Measurements from ENCODE around the gene MSRB3.
"Not testable (repeated sequence)": the region's sequence is repeated elsewhere in the genome, so short reads cannot be mapped to it uniquely, and the experiment has no call there.

Gene MSRB3

GRCh38 chr12:65407388-65408149 is 129.1 kb downstream of the MSRB3 start:
- no peak for DNase-seq

GRCh38 chr12:65408441-65408840 is 130.0 kb downstream of the MSRB3 start:
- no peak for DNase-seq

- no peak for DNase-seq
Measured at GRCh38 chr12:65409726-65410125, 131.2 kb downstream of the MSRB3 start.

GRCh38 chr12:65411171-65411570 is 132.7 kb downstream of the MSRB3 start:
- no peak for DNase-seq

GRCh38 chr12:65414526-65414925 is 136.0 kb downstream of the MSRB3 start:
- no peak for DNase-seq

GRCh38 chr12:65415826-65416225 is 137.3 kb downstream of the MSRB3 start:
- DNase-seq = no peak

GRCh38 chr12:65419284-65420072 is 141.0 kb downstream of the MSRB3 start:
- no peak for DNase-seq

- DNase-seq = no peak
Measured at GRCh38 chr12:65420941-65421340, 142.5 kb downstream of the MSRB3 start.

GRCh38 chr12:65427646-65428045 is 149.2 kb downstream of the MSRB3 start:
- DNase-seq = no peak

- DNase-seq = no peak
Measured at GRCh38 chr12:65430006-65430405, 151.5 kb downstream of the MSRB3 start.

GRCh38 chr12:65430571-65431306 is 152.3 kb downstream of the MSRB3 start:
- no peak for DNase-seq

GRCh38 chr12:65432114-65432513 is 153.6 kb downstream of the MSRB3 start:
- no peak for DNase-seq

- no peak for DNase-seq
Measured at GRCh38 chr12:65432651-65433050, 154.2 kb downstream of the MSRB3 start.

GRCh38 chr12:65434737-65435136 is 156.3 kb downstream of the MSRB3 start:
- no peak for DNase-seq

GRCh38 chr12:65443038-65443437 is 164.6 kb downstream of the MSRB3 start:
- DNase-seq = no peak

- no peak for DNase-seq
Measured at GRCh38 chr12:65444996-65445395, 166.5 kb downstream of the MSRB3 start.

- no peak for DNase-seq
Measured at GRCh38 chr12:65446901-65447300, 168.4 kb downstream of the MSRB3 start.

GRCh38 chr12:65449400-65449799 is 170.9 kb downstream of the MSRB3 start:
- no peak for DNase-seq

- DNase-seq = no peak
Measured at GRCh38 chr12:65450625-65451024, 172.1 kb downstream of the MSRB3 start.

- no peak for DNase-seq
Measured at GRCh38 chr12:65454115-65454787, 175.8 kb downstream of the MSRB3 start.

- DNase-seq = not testable (repeated sequence)
Measured at GRCh38 chr12:65457341-65457740, 178.9 kb downstream of the MSRB3 start.

- no peak for DNase-seq
Measured at GRCh38 chr12:65458718-65459117, 180.2 kb downstream of the MSRB3 start.

GRCh38 chr12:65459545-65459944 is 181.1 kb downstream of the MSRB3 start:
- DNase-seq = no peak

Data from T-helper 1 cell (primary cell).